ENCODE data around the gene KLHL13. TPM values are rescaled to one million over a fixed set of nuclear protein-coding genes. Genes with fewer than 3 reads are reported as not detected.

KLHL13 gene
- total and polyA plus RNA-seq, 2 of the 8 experiments (the other 6 are each of a cell fraction or from before 2014, with no cell fraction given): 6.4 to 12.8 TPM

DNA sequence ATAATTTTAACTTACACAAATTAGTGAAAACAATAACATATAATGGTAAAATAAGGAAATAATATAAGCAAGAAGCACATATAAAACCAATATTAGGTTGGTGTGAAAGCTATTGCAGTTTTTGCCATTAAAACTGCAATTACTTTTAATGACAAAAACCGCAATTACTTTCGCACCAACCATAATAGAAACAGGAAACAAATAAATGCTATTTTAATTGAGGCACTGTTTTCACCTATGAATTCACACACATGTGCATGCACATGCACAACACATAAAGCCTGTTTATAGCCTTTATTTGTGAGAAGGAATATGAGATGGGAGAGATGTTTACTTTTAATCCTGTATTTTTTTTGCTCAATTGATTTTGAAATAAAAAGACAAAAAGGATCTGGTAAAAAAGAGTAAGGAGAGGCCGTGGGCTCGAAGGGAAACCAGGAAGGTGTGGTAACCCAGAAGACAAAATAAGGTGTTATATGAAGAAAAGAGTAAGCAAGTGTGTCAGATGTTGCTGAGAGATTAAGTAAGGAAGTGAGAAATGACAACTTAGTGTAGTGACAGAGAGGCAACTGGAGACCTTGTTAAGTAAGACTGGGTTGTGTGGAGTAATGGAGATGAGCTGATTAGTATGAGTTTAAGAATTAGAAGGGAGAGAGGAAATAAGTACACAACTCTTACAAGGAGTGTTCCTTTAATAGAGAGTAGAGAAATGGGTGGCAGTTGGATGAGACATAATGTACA lies 69.0 kb downstream of the KLHL13 start (continued):
- TF ChIP-seq, protein P1, sequence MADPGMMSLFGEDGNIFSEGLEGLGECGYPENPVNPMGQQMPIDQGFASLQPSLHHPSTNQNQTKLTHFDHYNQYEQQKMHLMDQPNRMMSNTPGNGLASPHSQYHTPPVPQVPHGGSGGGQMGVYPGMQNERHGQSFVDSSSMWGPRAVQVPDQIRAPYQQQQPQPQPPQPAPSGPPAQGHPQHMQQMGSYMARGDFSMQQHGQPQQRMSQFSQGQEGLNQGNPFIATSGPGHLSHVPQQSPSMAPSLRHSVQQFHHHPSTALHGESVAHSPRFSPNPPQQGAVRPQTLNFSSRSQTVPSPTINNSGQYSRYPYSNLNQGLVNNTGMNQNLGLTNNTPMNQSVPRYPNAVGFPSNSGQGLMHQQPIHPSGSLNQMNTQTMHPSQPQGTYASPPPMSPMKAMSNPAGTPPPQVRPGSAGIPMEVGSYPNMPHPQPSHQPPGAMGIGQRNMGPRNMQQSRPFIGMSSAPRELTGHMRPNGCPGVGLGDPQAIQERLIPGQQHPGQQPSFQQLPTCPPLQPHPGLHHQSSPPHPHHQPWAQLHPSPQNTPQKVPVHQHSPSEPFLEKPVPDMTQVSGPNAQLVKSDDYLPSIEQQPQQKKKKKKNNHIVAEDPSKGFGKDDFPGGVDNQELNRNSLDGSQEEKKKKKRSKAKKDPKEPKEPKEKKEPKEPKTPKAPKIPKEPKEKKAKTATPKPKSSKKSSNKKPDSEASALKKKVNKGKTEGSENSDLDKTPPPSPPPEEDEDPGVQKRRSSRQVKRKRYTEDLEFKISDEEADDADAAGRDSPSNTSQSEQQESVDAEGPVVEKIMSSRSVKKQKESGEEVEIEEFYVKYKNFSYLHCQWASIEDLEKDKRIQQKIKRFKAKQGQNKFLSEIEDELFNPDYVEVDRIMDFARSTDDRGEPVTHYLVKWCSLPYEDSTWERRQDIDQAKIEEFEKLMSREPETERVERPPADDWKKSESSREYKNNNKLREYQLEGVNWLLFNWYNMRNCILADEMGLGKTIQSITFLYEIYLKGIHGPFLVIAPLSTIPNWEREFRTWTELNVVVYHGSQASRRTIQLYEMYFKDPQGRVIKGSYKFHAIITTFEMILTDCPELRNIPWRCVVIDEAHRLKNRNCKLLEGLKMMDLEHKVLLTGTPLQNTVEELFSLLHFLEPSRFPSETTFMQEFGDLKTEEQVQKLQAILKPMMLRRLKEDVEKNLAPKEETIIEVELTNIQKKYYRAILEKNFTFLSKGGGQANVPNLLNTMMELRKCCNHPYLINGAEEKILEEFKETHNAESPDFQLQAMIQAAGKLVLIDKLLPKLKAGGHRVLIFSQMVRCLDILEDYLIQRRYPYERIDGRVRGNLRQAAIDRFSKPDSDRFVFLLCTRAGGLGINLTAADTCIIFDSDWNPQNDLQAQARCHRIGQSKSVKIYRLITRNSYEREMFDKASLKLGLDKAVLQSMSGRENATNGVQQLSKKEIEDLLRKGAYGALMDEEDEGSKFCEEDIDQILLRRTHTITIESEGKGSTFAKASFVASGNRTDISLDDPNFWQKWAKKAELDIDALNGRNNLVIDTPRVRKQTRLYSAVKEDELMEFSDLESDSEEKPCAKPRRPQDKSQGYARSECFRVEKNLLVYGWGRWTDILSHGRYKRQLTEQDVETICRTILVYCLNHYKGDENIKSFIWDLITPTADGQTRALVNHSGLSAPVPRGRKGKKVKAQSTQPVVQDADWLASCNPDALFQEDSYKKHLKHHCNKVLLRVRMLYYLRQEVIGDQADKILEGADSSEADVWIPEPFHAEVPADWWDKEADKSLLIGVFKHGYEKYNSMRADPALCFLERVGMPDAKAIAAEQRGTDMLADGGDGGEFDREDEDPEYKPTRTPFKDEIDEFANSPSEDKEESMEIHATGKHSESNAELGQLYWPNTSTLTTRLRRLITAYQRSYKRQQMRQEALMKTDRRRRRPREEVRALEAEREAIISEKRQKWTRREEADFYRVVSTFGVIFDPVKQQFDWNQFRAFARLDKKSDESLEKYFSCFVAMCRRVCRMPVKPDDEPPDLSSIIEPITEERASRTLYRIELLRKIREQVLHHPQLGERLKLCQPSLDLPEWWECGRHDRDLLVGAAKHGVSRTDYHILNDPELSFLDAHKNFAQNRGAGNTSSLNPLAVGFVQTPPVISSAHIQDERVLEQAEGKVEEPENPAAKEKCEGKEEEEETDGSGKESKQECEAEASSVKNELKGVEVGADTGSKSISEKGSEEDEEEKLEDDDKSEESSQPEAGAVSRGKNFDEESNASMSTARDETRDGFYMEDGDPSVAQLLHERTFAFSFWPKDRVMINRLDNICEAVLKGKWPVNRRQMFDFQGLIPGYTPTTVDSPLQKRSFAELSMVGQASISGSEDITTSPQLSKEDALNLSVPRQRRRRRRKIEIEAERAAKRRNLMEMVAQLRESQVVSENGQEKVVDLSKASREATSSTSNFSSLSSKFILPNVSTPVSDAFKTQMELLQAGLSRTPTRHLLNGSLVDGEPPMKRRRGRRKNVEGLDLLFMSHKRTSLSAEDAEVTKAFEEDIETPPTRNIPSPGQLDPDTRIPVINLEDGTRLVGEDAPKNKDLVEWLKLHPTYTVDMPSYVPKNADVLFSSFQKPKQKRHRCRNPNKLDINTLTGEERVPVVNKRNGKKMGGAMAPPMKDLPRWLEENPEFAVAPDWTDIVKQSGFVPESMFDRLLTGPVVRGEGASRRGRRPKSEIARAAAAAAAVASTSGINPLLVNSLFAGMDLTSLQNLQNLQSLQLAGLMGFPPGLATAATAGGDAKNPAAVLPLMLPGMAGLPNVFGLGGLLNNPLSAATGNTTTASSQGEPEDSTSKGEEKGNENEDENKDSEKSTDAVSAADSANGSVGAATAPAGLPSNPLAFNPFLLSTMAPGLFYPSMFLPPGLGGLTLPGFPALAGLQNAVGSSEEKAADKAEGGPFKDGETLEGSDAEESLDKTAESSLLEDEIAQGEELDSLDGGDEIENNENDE (IDR thresholded peaks at IDR 0.05; ENCODE audit: insufficient replicate concordance, low read length): no peak
- TF ChIP-seq SRF (IDR thresholded peaks at IDR 0.05; ENCODE audit: low read depth, low read length): no peak
- no peak for TF ChIP-seq GABPA (IDR thresholded peaks at IDR 0.05; ENCODE audit: borderline replicate concordance, insufficient read depth, low read length)
- no peak for TF ChIP-seq HDAC6 (IDR thresholded peaks at IDR 0.05; ENCODE audit: low read depth, low read length)
- TF ChIP-seq JUND (IDR thresholded peaks at IDR 0.05; ENCODE audit: low read length): no peak
- TF ChIP-seq, protein P2, sequence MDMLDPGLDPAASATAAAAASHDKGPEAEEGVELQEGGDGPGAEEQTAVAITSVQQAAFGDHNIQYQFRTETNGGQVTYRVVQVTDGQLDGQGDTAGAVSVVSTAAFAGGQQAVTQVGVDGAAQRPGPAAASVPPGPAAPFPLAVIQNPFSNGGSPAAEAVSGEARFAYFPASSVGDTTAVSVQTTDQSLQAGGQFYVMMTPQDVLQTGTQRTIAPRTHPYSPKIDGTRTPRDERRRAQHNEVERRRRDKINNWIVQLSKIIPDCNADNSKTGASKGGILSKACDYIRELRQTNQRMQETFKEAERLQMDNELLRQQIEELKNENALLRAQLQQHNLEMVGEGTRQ (IDR thresholded peaks at IDR 0.05; ENCODE audit: low read length): no peak
- no peak for TF ChIP-seq RNF2 (IDR thresholded peaks at IDR 0.05; ENCODE audit: borderline replicate concordance, low read depth, low read length, missing control alignments, poor library complexity, severe bottlenecking)
- no peak for TF ChIP-seq HDAC2 (IDR thresholded peaks at IDR 0.05; ENCODE audit: borderline replicate concordance in 1 of 2, low read depth in 2 of 2, low read length in 2 of 2)

All from H1 (cell line).